Endodermal cell (in vitro differentiated cells): ENCODE results near the gene MAP3K20. TPM values are rescaled to one million over a fixed set of nuclear protein-coding genes. Genes with fewer than 3 reads are reported as not detected.

Experiments used
- DNase-seq: peaks from one replicate; pipeline ENCODE4 v3.0.0-alpha.2; 2017
- H3K27ac ChIP-seq: 2 replicates; pipeline ENCODE4 v1.5.1; 2013; ENCODE audit warnings: mild to moderate bottlenecking, low read depth, low read length, moderate library complexity
- H3K27me3 ChIP-seq: 2 replicates; pipeline ENCODE4 v1.6.1; 2013; ENCODE audit warnings: mild to moderate bottlenecking, low read length, moderate library complexity; ENCODE audit not compliant: insufficient read depth, control insufficient read depth, poor library complexity, severe bottlenecking
- H3K36me3 ChIP-seq: 2 replicates; pipeline ENCODE4 v1.7.0; 2013; ENCODE audit warnings: mild to moderate bottlenecking, low read length, moderate library complexity; ENCODE audit not compliant: control insufficient read depth, insufficient read depth
- H3K4me1 ChIP-seq: one replicate; pipeline ENCODE4 v1.7.0; 2013; ENCODE audit warnings: low read length; ENCODE audit not compliant: control insufficient read depth, insufficient read depth
- H3K4me3 ChIP-seq: 2 replicates; pipeline ENCODE4 v1.5.1; 2013; ENCODE audit warnings: mild to moderate bottlenecking, low read length, moderate library complexity
- H3K9ac ChIP-seq: 2 replicates; pipeline ENCODE4 v1.6.1; 2013; ENCODE audit warnings: mild to moderate bottlenecking, low read length, moderate library complexity; ENCODE audit not compliant: poor library complexity, severe bottlenecking; ENCODE audit errors: extremely low read depth
- H3K9me3 ChIP-seq: 2 replicates; pipeline ENCODE4 v1.6.1; 2013; ENCODE audit warnings: mild to moderate bottlenecking, low read length, moderate library complexity; ENCODE audit not compliant: control insufficient read depth
- H3K27ac Mint-ChIP-seq: 2 replicates; pipeline ENCODE4 v1.8.0; 2020; ENCODE audit warnings: mixed read lengths
- H3K27me3 Mint-ChIP-seq: 2 replicates; pipeline ENCODE4 v1.8.0; 2021; ENCODE audit warnings: mild to moderate bottlenecking, mixed read lengths; ENCODE audit not compliant: insufficient read depth
- H3K36me3 Mint-ChIP-seq: 2 replicates; pipeline ENCODE4 v1.8.0; 2020; ENCODE audit warnings: low read depth, mixed read lengths
- H3K4me1 Mint-ChIP-seq: 2 replicates; pipeline ENCODE4 v1.8.0; 2020; ENCODE audit warnings: mixed read lengths
- H3K4me3 Mint-ChIP-seq: 2 replicates; pipeline ENCODE4 v1.8.0; 2020; ENCODE audit warnings: mild to moderate bottlenecking, moderate library complexity, mixed read lengths
- H3K9me3 Mint-ChIP-seq: 2 replicates; pipeline ENCODE4 v1.8.0; 2020; ENCODE audit warnings: mild to moderate bottlenecking, mixed read lengths
- WGBS, 2 experiments: methylation state at CpG; one replicate each; pipeline versions ENCODE4 v1.1.5 to v1.1.7; 2013; ENCODE audit warnings: missing lambda C conversion rate in 2 of 2, mixed read lengths in 1 of 2; ENCODE audit not compliant: insufficient coverage in 1 of 2, insufficient read length in 1 of 2; 5-methylcytosine and 5-hydroxymethylcytosine counted together
- total RNA-seq, 2 donors: library from RNA; stranded (reverse); fragmentation: NEBNext Ultra II Directional in 1 of 2; extraction: Animal tissue kit (Norgen Biotek cat#: 25700) in 1 of 2; gene quantifications; 2 replicates in 1 of 2; 3 replicates in 1 of 2; pipeline ENCODE4 v1.2.1, GENCODE V29; 2021
- TF ChIP-seq, protein P1 (sequence below): fragments of 200-600 bp; sonication (generic); conservative IDR thresholded peaks from 2 replicates; pipeline ENCODE4 v1.5.0; 2021; ENCODE audit warnings: antibody characterized with exemption, mild to moderate bottlenecking

The MAP3K20 gene
- total RNA-seq, 2 donors from 2014 or later: 29.4 to 29.9 TPM

DNA sequence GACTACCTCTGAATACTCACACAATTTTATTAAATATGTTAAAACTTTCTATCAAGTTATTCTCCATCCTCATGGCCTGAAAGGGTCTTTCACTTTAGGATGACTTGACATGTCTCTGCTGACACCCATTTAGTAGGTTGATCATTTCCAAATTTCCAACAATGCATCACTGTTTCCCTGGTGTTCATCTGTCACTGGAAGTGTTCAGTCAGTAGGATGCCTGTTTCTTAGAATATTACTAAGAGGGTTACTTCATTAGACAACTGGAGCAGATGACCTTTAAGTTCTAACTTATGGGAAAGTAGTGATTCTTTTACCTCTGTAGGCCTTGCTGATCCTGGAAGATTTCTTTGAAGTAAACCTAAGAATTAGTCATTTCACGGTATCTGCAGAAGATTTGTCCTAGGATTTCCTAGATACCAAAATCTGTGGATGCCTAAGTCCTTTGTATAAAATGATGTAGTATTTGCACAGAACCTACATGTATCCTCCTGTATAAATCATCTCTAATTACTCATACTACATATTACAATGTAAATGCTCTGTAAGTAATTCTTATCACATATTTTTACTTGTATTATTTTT is 77.7 kb downstream of the MAP3K20 start:
- DNase-seq: no peak
- Histone ChIP-seq H3K4me1 (peaks cover 11% of the 10 kb centered on the region), H3K27me3 (no peaks in the 10 kb centered on the region), H3K36me3 (no peaks in the 10 kb centered on the region), H3K9me3 (peaks cover 23% of the 10 kb centered on the region), H3K4me3 (peak overlapping the region; percentile 47), H3K27ac (no peak overlapping the region), H3K9ac (no peak overlapping the region)
- H3K4me1 Mint-ChIP-seq: peaks cover 33% of the 10 kb centered on the region
- H3K27ac Mint-ChIP-seq: no peak overlapping the region
- H3K36me3 Mint-ChIP-seq: peaks cover 27% of the 10 kb centered on the region
- 87% methylated on average over 1 of the region's 1 CpG; no CpG with 5 or more reads in 1 of the 2 experiments for WGBS, 2 experiments
- TF ChIP-seq, protein P1, sequence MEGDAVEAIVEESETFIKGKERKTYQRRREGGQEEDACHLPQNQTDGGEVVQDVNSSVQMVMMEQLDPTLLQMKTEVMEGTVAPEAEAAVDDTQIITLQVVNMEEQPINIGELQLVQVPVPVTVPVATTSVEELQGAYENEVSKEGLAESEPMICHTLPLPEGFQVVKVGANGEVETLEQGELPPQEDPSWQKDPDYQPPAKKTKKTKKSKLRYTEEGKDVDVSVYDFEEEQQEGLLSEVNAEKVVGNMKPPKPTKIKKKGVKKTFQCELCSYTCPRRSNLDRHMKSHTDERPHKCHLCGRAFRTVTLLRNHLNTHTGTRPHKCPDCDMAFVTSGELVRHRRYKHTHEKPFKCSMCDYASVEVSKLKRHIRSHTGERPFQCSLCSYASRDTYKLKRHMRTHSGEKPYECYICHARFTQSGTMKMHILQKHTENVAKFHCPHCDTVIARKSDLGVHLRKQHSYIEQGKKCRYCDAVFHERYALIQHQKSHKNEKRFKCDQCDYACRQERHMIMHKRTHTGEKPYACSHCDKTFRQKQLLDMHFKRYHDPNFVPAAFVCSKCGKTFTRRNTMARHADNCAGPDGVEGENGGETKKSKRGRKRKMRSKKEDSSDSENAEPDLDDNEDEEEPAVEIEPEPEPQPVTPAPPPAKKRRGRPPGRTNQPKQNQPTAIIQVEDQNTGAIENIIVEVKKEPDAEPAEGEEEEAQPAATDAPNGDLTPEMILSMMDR: no peak
- no peaks in the 10 kb centered on the region for H3K27me3 Mint-ChIP-seq
- H3K4me3 Mint-ChIP-seq: no peak overlapping the region
- H3K9me3 Mint-ChIP-seq: peaks cover 25% of the 10 kb centered on the region

GRCh38 chr2:173157676-173158293 is 82.1 kb downstream of the MAP3K20 start:
- Mint-ChIP-seq H3K27ac (no peak overlapping the region), H3K27me3 (no peaks in the 10 kb centered on the region), H3K4me3 (no peak overlapping the region), H3K36me3 (peaks cover 30% of the 10 kb centered on the region), H3K9me3 (peaks cover 26% of the 10 kb centered on the region), H3K4me1 (peaks cover 12% of the 10 kb centered on the region)
- H3K9me3 ChIP-seq: peaks cover 23% of the 10 kb centered on the region
- TF ChIP-seq, protein P1: no peak
- no peak overlapping the region for H3K9ac ChIP-seq
- H3K4me1 ChIP-seq: no peaks in the 10 kb centered on the region
- no peak overlapping the region for H3K4me3 ChIP-seq
- 94 to 97% methylated on average over 3 of the region's 3 CpGs for WGBS, 2 experiments
- no peaks in the 10 kb centered on the region for H3K27me3 ChIP-seq
- no peak for DNase-seq
- H3K36me3 ChIP-seq: no peaks in the 10 kb centered on the region
- H3K27ac ChIP-seq: no peak overlapping the region

GRCh38 chr2:173159791-173160463 is 84.3 kb downstream of the MAP3K20 start:
- 77% methylated on average over 1 of the region's 1 CpG; no CpG with 5 or more reads in 1 of the 2 experiments for WGBS, 2 experiments
- no peak overlapping the region for H3K4me3 Mint-ChIP-seq
- peaks cover 5% of the 10 kb centered on the region for H3K36me3 ChIP-seq
- peaks cover 29% of the 10 kb centered on the region for H3K9me3 Mint-ChIP-seq
- TF ChIP-seq, protein P1: no peak
- DNase-seq: peak; percentile 50
- no peak overlapping the region for H3K27ac Mint-ChIP-seq
- H3K4me1 Mint-ChIP-seq: peaks cover 5% of the 10 kb centered on the region
- peaks cover 27% of the 10 kb centered on the region for H3K9me3 ChIP-seq
- H3K27me3 Mint-ChIP-seq: no peaks in the 10 kb centered on the region
- H3K4me1 ChIP-seq: no peaks in the 10 kb centered on the region
- peaks cover 30% of the 10 kb centered on the region for H3K36me3 Mint-ChIP-seq
- H3K9ac ChIP-seq: no peak overlapping the region
- H3K4me3 ChIP-seq: no peak overlapping the region
- no peak overlapping the region for H3K27ac ChIP-seq
- no peaks in the 10 kb centered on the region for H3K27me3 ChIP-seq
